Endodermal cell (in vitro differentiated cells): ENCODE measurements around the gene ROR2. TPM values are rescaled to one million over a fixed set of nuclear protein-coding genes. Genes with fewer than 3 reads are reported as not detected.

Experiments used
- DNase-seq: peaks from one replicate; pipeline ENCODE4 v3.0.0-alpha.2; 2017
- H3K27ac ChIP-seq: 2 replicates; pipeline ENCODE4 v1.5.1; 2013; ENCODE audit warnings: mild to moderate bottlenecking, low read depth, low read length, moderate library complexity
- H3K27me3 ChIP-seq: 2 replicates; pipeline ENCODE4 v1.6.1; 2013; ENCODE audit warnings: mild to moderate bottlenecking, low read length, moderate library complexity; ENCODE audit not compliant: insufficient read depth, control insufficient read depth, poor library complexity, severe bottlenecking
- H3K36me3 ChIP-seq: 2 replicates; pipeline ENCODE4 v1.7.0; 2013; ENCODE audit warnings: mild to moderate bottlenecking, low read length, moderate library complexity; ENCODE audit not compliant: control insufficient read depth, insufficient read depth
- H3K4me1 ChIP-seq: one replicate; pipeline ENCODE4 v1.7.0; 2013; ENCODE audit warnings: low read length; ENCODE audit not compliant: control insufficient read depth, insufficient read depth
- H3K4me3 ChIP-seq: 2 replicates; pipeline ENCODE4 v1.5.1; 2013; ENCODE audit warnings: mild to moderate bottlenecking, low read length, moderate library complexity
- H3K9ac ChIP-seq: 2 replicates; pipeline ENCODE4 v1.6.1; 2013; ENCODE audit warnings: mild to moderate bottlenecking, low read length, moderate library complexity; ENCODE audit not compliant: poor library complexity, severe bottlenecking; ENCODE audit errors: extremely low read depth
- H3K9me3 ChIP-seq: 2 replicates; pipeline ENCODE4 v1.6.1; 2013; ENCODE audit warnings: mild to moderate bottlenecking, low read length, moderate library complexity; ENCODE audit not compliant: control insufficient read depth
- H3K27ac Mint-ChIP-seq: 2 replicates; pipeline ENCODE4 v1.8.0; 2020; ENCODE audit warnings: mixed read lengths
- H3K27me3 Mint-ChIP-seq: 2 replicates; pipeline ENCODE4 v1.8.0; 2021; ENCODE audit warnings: mild to moderate bottlenecking, mixed read lengths; ENCODE audit not compliant: insufficient read depth
- H3K36me3 Mint-ChIP-seq: 2 replicates; pipeline ENCODE4 v1.8.0; 2020; ENCODE audit warnings: low read depth, mixed read lengths
- H3K4me1 Mint-ChIP-seq: 2 replicates; pipeline ENCODE4 v1.8.0; 2020; ENCODE audit warnings: mixed read lengths
- H3K4me3 Mint-ChIP-seq: 2 replicates; pipeline ENCODE4 v1.8.0; 2020; ENCODE audit warnings: mild to moderate bottlenecking, moderate library complexity, mixed read lengths
- H3K9me3 Mint-ChIP-seq: 2 replicates; pipeline ENCODE4 v1.8.0; 2020; ENCODE audit warnings: mild to moderate bottlenecking, mixed read lengths
- CTCF ChIP-seq: fragments of 200-600 bp; sonication (generic); conservative IDR thresholded peaks from 2 replicates; pipeline ENCODE4 v1.5.0; 2021; ENCODE audit warnings: antibody characterized with exemption, mild to moderate bottlenecking
- WGBS, 2 experiments: methylation state at CpG; one replicate each; pipeline versions ENCODE4 v1.1.5 to v1.1.7; 2013; ENCODE audit warnings: missing lambda C conversion rate in 2 of 2, mixed read lengths in 1 of 2; ENCODE audit not compliant: insufficient coverage in 1 of 2, insufficient read length in 1 of 2; 5-methylcytosine and 5-hydroxymethylcytosine counted together
- total RNA-seq, 2 donors: library from RNA; stranded (reverse); fragmentation: NEBNext Ultra II Directional in 1 of 2; extraction: Animal tissue kit (Norgen Biotek cat#: 25700) in 1 of 2; gene quantifications; 2 replicates in 1 of 2; 3 replicates in 1 of 2; pipeline ENCODE4 v1.2.1, GENCODE V29; 2021

ROR2 gene
- total RNA-seq, 2 donors from 2014 or later: 104 to 160 TPM

DNA sequence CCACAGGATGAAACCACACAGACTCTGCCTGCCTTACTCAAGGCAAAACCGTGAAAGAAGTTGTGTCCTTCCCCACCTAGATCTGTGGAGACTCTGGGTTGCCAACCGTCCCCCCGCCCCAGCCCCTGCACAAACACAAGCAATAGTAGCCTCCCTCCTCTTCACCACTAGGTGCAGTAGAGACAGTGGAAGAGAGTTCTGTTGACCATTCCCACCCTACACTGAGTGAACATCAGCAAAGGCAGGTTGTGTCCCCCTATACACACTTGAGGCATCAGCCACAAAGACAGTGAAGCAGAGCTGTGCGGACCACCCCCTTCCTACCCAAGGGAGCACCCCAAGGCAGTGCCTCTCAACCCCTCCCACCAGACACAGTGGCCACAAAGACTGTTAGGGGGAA, 302.7 kb downstream of the ROR2 start:
- Mint-ChIP-seq H3K9me3 (no peaks in the 10 kb centered on the region), H3K4me1 (no peaks in the 10 kb centered on the region), H3K4me3 (no peak overlapping the region), H3K27ac (no peak overlapping the region), H3K36me3 (no peaks in the 10 kb centered on the region), H3K27me3 (peaks cover 11% of the 10 kb centered on the region)
- DNase-seq: no peak
- no peak overlapping the region for H3K4me3 ChIP-seq
- peak; percentile 46 for TF ChIP-seq CTCF
- no peak overlapping the region for H3K27ac ChIP-seq
- H3K36me3 ChIP-seq: no peaks in the 10 kb centered on the region
- no peaks in the 10 kb centered on the region for H3K27me3 ChIP-seq
- no peaks in the 10 kb centered on the region for H3K9me3 ChIP-seq
- no peak overlapping the region for H3K9ac ChIP-seq
- no peaks in the 10 kb centered on the region for H3K4me1 ChIP-seq
- 92% methylated on average over 4 of the region's 4 CpGs; no CpG with 5 or more reads in 1 of the 2 experiments for WGBS, 2 experiments

DNA sequence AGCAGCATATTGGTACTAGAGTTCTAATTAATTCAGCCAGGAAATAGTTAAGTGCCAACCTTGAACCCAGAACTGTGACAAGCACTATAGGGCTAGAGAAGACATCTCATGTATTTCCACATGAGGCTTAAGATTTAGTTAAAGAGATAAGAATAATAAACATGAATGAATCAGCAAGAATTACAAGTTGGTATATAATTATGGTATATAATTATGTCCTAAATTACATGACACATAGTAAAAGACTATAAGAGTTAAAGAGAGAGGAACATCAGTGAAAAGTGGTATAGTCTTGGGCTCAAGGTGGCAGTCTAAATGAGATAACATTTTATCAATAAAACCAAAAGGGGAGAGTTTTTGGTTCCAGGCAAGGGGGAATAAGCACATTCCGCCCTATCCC, 303.3 kb downstream of the ROR2 start:
- Histone ChIP-seq H3K4me1 (no peaks in the 10 kb centered on the region), H3K9me3 (no peaks in the 10 kb centered on the region), H3K4me3 (no peak overlapping the region), H3K36me3 (no peaks in the 10 kb centered on the region), H3K9ac (no peak overlapping the region), H3K27me3 (no peaks in the 10 kb centered on the region), H3K27ac (no peak overlapping the region)
- Mint-ChIP-seq H3K4me3 (no peak overlapping the region), H3K27ac (no peak overlapping the region), H3K36me3 (no peaks in the 10 kb centered on the region), H3K9me3 (peaks cover under 1% of the 10 kb centered on the region), H3K27me3 (peaks cover 11% of the 10 kb centered on the region), H3K4me1 (no peaks in the 10 kb centered on the region)
- DNase-seq: no peak
- 100% methylated on average over 1 of the region's 1 CpG; no CpG with 5 or more reads in 1 of the 2 experiments for WGBS, 2 experiments
- TF ChIP-seq CTCF: no peak

GRCh38 chr9:91644433-91644832, 305.6 kb downstream of the ROR2 start:
- H3K27ac Mint-ChIP-seq: no peak overlapping the region
- DNase-seq: no peak
- no peak overlapping the region for H3K27ac ChIP-seq
- no peak for TF ChIP-seq CTCF
- H3K9me3 ChIP-seq: peaks cover 13% of the 10 kb centered on the region
- no peaks in the 10 kb centered on the region for H3K4me1 ChIP-seq
- H3K9ac ChIP-seq: no peak overlapping the region
- WGBS, 2 experiments: 92 to 100% methylated on average over 2 to 3 of the region's 3 CpGs
- no peaks in the 10 kb centered on the region for H3K27me3 ChIP-seq
- H3K4me3 ChIP-seq: no peak overlapping the region
- no peaks in the 10 kb centered on the region for H3K36me3 ChIP-seq
- no peak overlapping the region for H3K4me3 Mint-ChIP-seq
- H3K27me3 Mint-ChIP-seq: peaks cover 8% of the 10 kb centered on the region
- no peaks in the 10 kb centered on the region for H3K4me1 Mint-ChIP-seq
- no peaks in the 10 kb centered on the region for H3K36me3 Mint-ChIP-seq
- H3K9me3 Mint-ChIP-seq: peaks cover 6% of the 10 kb centered on the region
